HG03575 (cell line): ENCODE results near the gene PALMD.
A peak's percentile ranks its signal among the peaks of the same experiment; 100 is the strongest.

Experiments
- ATAC-seq: cut with Tn5 transposase; IDR thresholded peaks from one replicate; pipeline ENCODE4 v1.9.1; 2021; ENCODE audit not compliant: unreplicated experiment, insufficient number of reproducible peaks, low FRiP score; ENCODE audit errors: extremely low read depth

Gene PALMD

GRCh38 chr1:99676876-99677275 lies 31.0 kb downstream of the PALMD start:
- ATAC-seq: no peak

- no peak for ATAC-seq
Observed at GRCh38 chr1:99677416-99677815, 31.5 kb downstream of the PALMD start.

- no peak for ATAC-seq
Observed at GRCh38 chr1:99680270-99680669, 34.4 kb downstream of the PALMD start.

- ATAC-seq: no peak
Observed at GRCh38 chr1:99681583-99681982, 35.7 kb downstream of the PALMD start.

GRCh38 chr1:99682291-99682751 lies 36.4 kb downstream of the PALMD start:
- ATAC-seq: no peak

GRCh38 chr1:99685516-99686180 lies 39.7 kb downstream of the PALMD start:
- ATAC-seq: peak; percentile 87

GRCh38 chr1:99691175-99691574 lies 45.3 kb downstream of the PALMD start:
- ATAC-seq: no peak

- no peak for ATAC-seq
Observed at GRCh38 chr1:99696616-99697015, 50.7 kb downstream of the PALMD start.

GRCh38 chr1:99697580-99697979 lies 51.7 kb downstream of the PALMD start:
- ATAC-seq: no peak

- ATAC-seq: no peak
Observed at GRCh38 chr1:99700020-99700419, 54.1 kb downstream of the PALMD start.

- no peak for ATAC-seq
Observed at GRCh38 chr1:99702221-99702620, 56.3 kb downstream of the PALMD start.

GRCh38 chr1:99704356-99704816 lies 58.5 kb downstream of the PALMD start:
- no peak for ATAC-seq

GRCh38 chr1:99705385-99705784 lies 59.5 kb downstream of the PALMD start:
- ATAC-seq: no peak

- ATAC-seq: peak; percentile 67
Observed at GRCh38 chr1:99707535-99708142, 61.7 kb downstream of the PALMD start.

GRCh38 chr1:99710994-99711393 lies 65.1 kb downstream of the PALMD start:
- ATAC-seq: no peak

GRCh38 chr1:99713006-99713405 lies 67.1 kb downstream of the PALMD start:
- no peak for ATAC-seq

- ATAC-seq: no peak
Observed at GRCh38 chr1:99717005-99717404, 71.1 kb downstream of the PALMD start.

- ATAC-seq: no peak
Observed at GRCh38 chr1:99723251-99723650, 77.3 kb downstream of the PALMD start.

- no peak for ATAC-seq
Observed at GRCh38 chr1:99725996-99726395, 80.1 kb downstream of the PALMD start.

- ATAC-seq: no peak
Observed at GRCh38 chr1:99726407-99726806, 80.5 kb downstream of the PALMD start.

- no peak for ATAC-seq
Observed at GRCh38 chr1:99726818-99727217, 80.9 kb downstream of the PALMD start.
